Endothelial cell of umbilical vein (primary cell): ENCODE results near the gene C22orf23. TPM values are rescaled to one million over a fixed set of nuclear protein-coding genes. Genes with fewer than 3 reads are reported as not detected.

Source experiments
- BruUV-seq: library from RNA; stranded (reverse); fragments of 400-500 nt; replicated peaks from 2 replicates; lab custom pipeline; 2021; lab: Mats Ljungman, UMichigan
- CTCF ChIA-PET: fragments of 300-600, 350-600 bp; sonication (Branson Sonifier 250); formaldehyde crosslinking; loops from one replicate; lab custom pipeline; 2021; ENCODE audit warnings: antibody characterized with exemption, inconsistent platforms; lab: Charles Lee
- POLR2A ChIA-PET: fragments of 300-600, 350-600 bp; sonication (Branson Sonifier 250); formaldehyde crosslinking; loops from one replicate; lab custom pipeline; 2021; ENCODE audit warnings: antibody characterized with exemption, inconsistent platforms; lab: Charles Lee
- DNase-seq: peaks from one replicate; pipeline ENCODE4 v3.0.0-alpha.2; 2011; ENCODE audit warnings: low read depth, low spot score
- FAIRE-seq: peaks from 2 replicates; lab custom pipeline; 2011; peaks lifted over from hg19 to GRCh38; lab: Jason Lieb, UNC
- H2AFZ ChIP-seq: 2 replicates; pipeline ENCODE4 v1.6.0; 2012; ENCODE audit warnings: low read depth, low read length, control low read depth, inconsistent platforms
- H3K27ac ChIP-seq: 2 replicates; pipeline ENCODE4 v1.5.1; 2011; ENCODE audit warnings: low read depth, mild to moderate bottlenecking, control low read depth, low read length, moderate library complexity; ENCODE audit not compliant: insufficient read depth
- H3K27me3 ChIP-seq, 2 experiments: 2 replicates each; pipeline versions ENCODE4 v1.6.0 to v1.6.1; 2011; ENCODE audit warnings: low read length in 2 of 2, mixed read lengths in 1 of 2; ENCODE audit not compliant: control insufficient read depth in 2 of 2, insufficient read depth in 2 of 2
- H3K36me3 ChIP-seq, 2 experiments: 2 replicates in 1 of 2; 3 replicates in 1 of 2; pipeline ENCODE4 v1.5.1; 2011; ENCODE audit warnings: low read length in 2 of 2, mild to moderate bottlenecking in 1 of 2, moderate library complexity in 1 of 2; ENCODE audit not compliant: control insufficient read depth in 2 of 2, insufficient read depth in 2 of 2; ENCODE audit errors: extremely low read depth in 1 of 2
- H3K4me1 ChIP-seq: 3 replicates; pipeline ENCODE4 v1.5.1; 2011; ENCODE audit warnings: mild to moderate bottlenecking, low read length; ENCODE audit not compliant: control insufficient read depth, insufficient read depth; ENCODE audit errors: extremely low read depth
- H3K4me2 ChIP-seq: 2 replicates; pipeline ENCODE4 v1.6.1; 2011; ENCODE audit warnings: low read length, control low read depth, mixed read lengths; ENCODE audit not compliant: insufficient read depth
- H3K4me3 ChIP-seq, 3 experiments: fragments of 200-600 bp in 1 of 3; sonication (generic), shearing (Covaris generic) in 1 of 3; replicated peaks in 1 of 3; 2 replicates each; pipeline ENCODE4 v1.5.1; 2011 to 2016; ENCODE audit warnings: control low read depth in 3 of 3, low read length in 3 of 3, mild to moderate bottlenecking in 2 of 3, inconsistent platforms in 1 of 3, low read depth in 1 of 3, moderate library complexity in 1 of 3; ENCODE audit not compliant: insufficient read depth in 1 of 3
- H3K79me2 ChIP-seq: 2 replicates; pipeline ENCODE4 v1.6.0; 2012; ENCODE audit warnings: low read length, inconsistent platforms; ENCODE audit not compliant: control insufficient read depth, insufficient read depth
- H3K9ac ChIP-seq: replicated peaks from 2 replicates; pipeline ENCODE3; 2011; ENCODE audit warnings: low read length, control low read depth; ENCODE audit not compliant: insufficient read depth; ENCODE audit errors: extremely low read depth
- H3K9me1 ChIP-seq: replicated peaks from 3 replicates; pipeline ENCODE4 v1.6.0; 2011; ENCODE audit warnings: mild to moderate bottlenecking, low read length; ENCODE audit not compliant: control insufficient read depth, insufficient read depth; ENCODE audit errors: extremely low read depth
- H3K9me3 ChIP-seq: replicated peaks from 2 replicates; pipeline ENCODE4 v1.5.1; 2012; ENCODE audit warnings: low read length, inconsistent platforms; ENCODE audit not compliant: control insufficient read depth, insufficient read depth
- H4K20me1 ChIP-seq: replicated peaks from 2 replicates; pipeline ENCODE3; 2011; ENCODE audit warnings: mild to moderate bottlenecking, low read length; ENCODE audit not compliant: control insufficient read depth, insufficient read depth; ENCODE audit errors: extremely low read depth
- EZH2 ChIP-seq: IDR thresholded peaks from 2 replicates; pipeline ENCODE4 v1.6.1; 2012; ENCODE audit warnings: borderline replicate concordance, low read depth, mild to moderate bottlenecking, moderate library complexity, low read length, inconsistent platforms; ENCODE audit not compliant: severe bottlenecking
- FOS ChIP-seq: IDR thresholded peaks from 2 replicates; pipeline ENCODE4 v1.6.1; 2011; ENCODE audit warnings: mild to moderate bottlenecking, low read length, moderate library complexity, borderline replicate concordance; ENCODE audit not compliant: insufficient read depth
- GATA2 ChIP-seq: IDR thresholded peaks from 2 replicates; pipeline ENCODE4 v1.7.0; 2011; ENCODE audit warnings: low read depth, mild to moderate bottlenecking, moderate library complexity, mixed read lengths, low read length; ENCODE audit not compliant: insufficient read length, insufficient read depth
- JUN ChIP-seq: IDR thresholded peaks from 2 replicates; pipeline ENCODE4 v1.6.1; 2011; ENCODE audit warnings: borderline replicate concordance, low read depth; ENCODE audit not compliant: insufficient read length, insufficient read depth
- MYC ChIP-seq: IDR thresholded peaks from one replicate; pipeline ENCODE4 v1.6.1; 2011; ENCODE audit warnings: mild to moderate bottlenecking, low read depth, low read length
- POLR2A ChIP-seq: IDR thresholded peaks from 2 replicates; pipeline ENCODE4 v1.6.1; 2012; ENCODE audit warnings: low read depth, mild to moderate bottlenecking, control low read depth, low read length
- POLR2AphosphoS5 ChIP-seq: IDR thresholded peaks from 2 replicates; pipeline ENCODE4 v1.6.1; 2012; ENCODE audit warnings: low read depth, mild to moderate bottlenecking, control low read depth, low read length, moderate library complexity; ENCODE audit not compliant: insufficient read depth
- dilution Hi-C: fragments of 300-500 bp; cut with MboI; formaldehyde crosslinking; loops from one replicate; pipeline ENCODE4 v1.15.0; 2019; ENCODE audit warnings: low sequenced_read_pairs; ENCODE audit not compliant: extremely low pct_ligation_motif_present
- intact Hi-C: fragments of 100-400 bp; cut with micrococcal nuclease; formaldehyde crosslinking; loops from one replicate; pipeline ENCODE4 v1.10.0; 2022
- polyA plus RNA-seq, 4 experiments: library from polyadenylated mRNA; depleted of rRNA in 3 of 4; stranded (reverse) in 3 of 4; unstranded in 1 of 4; fragments of >200 nt; gene quantifications; 2 replicates each; pipeline versions ENCODE4 v1.2.1 to v1.2.3, GENCODE V29; 2011 to 2012; ENCODE audit warnings: missing spikeins in 1 of 4
- total RNA-seq: library from RNA; stranded (reverse); gene quantifications from 2 replicates; pipeline ENCODE4 v1.2.3, GENCODE V29; 2021
- TF ChIP-seq, protein P1 (sequence below): IDR thresholded peaks from 2 replicates; pipeline ENCODE4 v1.6.1; 2011; ENCODE audit not compliant: insufficient read depth, insufficient read length
- TF ChIP-seq, protein P2 (sequence below), 2 donors: IDR thresholded peaks; 1 replicate in 1 of 2; 2 replicates in 1 of 2; pipeline ENCODE4 v1.5.1; 2011; ENCODE audit warnings: low read length in 2 of 2, mild to moderate bottlenecking in 2 of 2, moderate library complexity in 2 of 2, control low read depth in 1 of 2, inconsistent platforms in 1 of 2, low read depth in 1 of 2; ENCODE audit not compliant: insufficient read depth in 1 of 2; ENCODE audit errors: extremely low read depth in 1 of 2

The C22orf23 gene
- total and polyA plus RNA-seq, 2 donors (not counting 3 experiments of a cell fraction or from before 2014, with no cell fraction given), result 0.23 to 0.44 TPM

DNA sequence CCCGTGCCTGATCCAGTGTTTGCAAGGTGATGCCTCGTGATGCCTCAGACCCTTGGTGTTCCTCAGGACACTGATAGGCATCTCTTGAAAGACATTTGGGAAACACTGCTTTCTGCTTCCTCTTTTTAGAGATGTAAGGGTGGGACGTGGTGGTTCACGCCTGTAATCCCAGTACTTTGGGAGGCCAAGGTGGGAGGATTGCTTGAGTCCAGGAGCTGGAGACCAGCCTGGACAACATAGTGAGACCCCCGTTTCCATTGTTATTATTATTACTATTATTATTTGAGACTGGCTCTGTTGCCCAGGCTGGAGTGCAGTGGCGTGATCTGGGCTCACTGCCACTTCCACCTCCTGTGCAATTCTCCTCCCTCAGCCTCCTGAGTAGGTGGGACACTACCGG is 37.5 kb upstream of the C22orf23 start:
- intact Hi-C loops, result no loop called here
- Histone ChIP-seq H3K27me3 (no peaks in the 10 kb centered on the region), H3K79me2 (no peaks in the 10 kb centered on the region), H2AFZ (no peak overlapping the region), H3K9me1 (no peaks in the 10 kb centered on the region), H3K27ac (no peak overlapping the region), H3K9me3 (no peaks in the 10 kb centered on the region), H3K4me3 (no peak overlapping the region), H3K4me1 (no peaks in the 10 kb centered on the region), H4K20me1 (no peaks in the 10 kb centered on the region), H3K36me3 (no peaks in the 10 kb centered on the region), H3K9ac (no peak overlapping the region), H3K4me2 (no peak overlapping the region)
- no peak for FAIRE-seq
- ChIA-PET POLR2A (no interaction called here), CTCF (no interaction called here)
- no peak for DNase-seq
- dilution Hi-C loops, result no loop called here
- TF ChIP-seq MYC (no peak), EZH2 (no peak), GATA2 (no peak), POLR2A (no peak), FOS (no peak), JUN (no peak), POLR2AphosphoS5 (no peak)
- TF ChIP-seq, protein P1, sequence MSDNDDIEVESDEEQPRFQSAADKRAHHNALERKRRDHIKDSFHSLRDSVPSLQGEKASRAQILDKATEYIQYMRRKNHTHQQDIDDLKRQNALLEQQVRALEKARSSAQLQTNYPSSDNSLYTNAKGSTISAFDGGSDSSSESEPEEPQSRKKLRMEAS, result no peak
- TF ChIP-seq, protein P2, sequence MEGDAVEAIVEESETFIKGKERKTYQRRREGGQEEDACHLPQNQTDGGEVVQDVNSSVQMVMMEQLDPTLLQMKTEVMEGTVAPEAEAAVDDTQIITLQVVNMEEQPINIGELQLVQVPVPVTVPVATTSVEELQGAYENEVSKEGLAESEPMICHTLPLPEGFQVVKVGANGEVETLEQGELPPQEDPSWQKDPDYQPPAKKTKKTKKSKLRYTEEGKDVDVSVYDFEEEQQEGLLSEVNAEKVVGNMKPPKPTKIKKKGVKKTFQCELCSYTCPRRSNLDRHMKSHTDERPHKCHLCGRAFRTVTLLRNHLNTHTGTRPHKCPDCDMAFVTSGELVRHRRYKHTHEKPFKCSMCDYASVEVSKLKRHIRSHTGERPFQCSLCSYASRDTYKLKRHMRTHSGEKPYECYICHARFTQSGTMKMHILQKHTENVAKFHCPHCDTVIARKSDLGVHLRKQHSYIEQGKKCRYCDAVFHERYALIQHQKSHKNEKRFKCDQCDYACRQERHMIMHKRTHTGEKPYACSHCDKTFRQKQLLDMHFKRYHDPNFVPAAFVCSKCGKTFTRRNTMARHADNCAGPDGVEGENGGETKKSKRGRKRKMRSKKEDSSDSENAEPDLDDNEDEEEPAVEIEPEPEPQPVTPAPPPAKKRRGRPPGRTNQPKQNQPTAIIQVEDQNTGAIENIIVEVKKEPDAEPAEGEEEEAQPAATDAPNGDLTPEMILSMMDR (IDR thresholded peaks at IDR 0.05; ENCODE audit: extremely low read depth in 1 of 2, insufficient read depth in 1 of 2, low read depth in 1 of 2, low read length in 2 of 2), result no peak
- no TSS peak for BruUV-seq
